CD4-positive, alpha-beta memory T cell (primary cell): Measurements from ENCODE around the gene INPP5A. TPM values are rescaled to one million over a fixed set of nuclear protein-coding genes. Genes with fewer than 3 reads are reported as not detected.

Experiments used
- CTCF ChIA-PET: fragments of 350-600 bp; sonication (Branson Sonifier 250); formaldehyde crosslinking; loops from one replicate; lab custom pipeline; 2021; ENCODE audit warnings: inconsistent platforms; ENCODE audit not compliant: partially characterized antibody; lab: Charles Lee
- POLR2A ChIA-PET: fragments of 350-600 bp; sonication (Branson Sonifier 250); formaldehyde crosslinking; loops from one replicate; lab custom pipeline; 2021; ENCODE audit not compliant: partially characterized antibody; lab: Charles Lee
- DNase-seq, 5 donors: peaks; one replicate each; pipeline versions ENCODE4 v3.0.0 to v3.0.0-alpha.2; 2020 to 2022; ENCODE audit warnings: mixed read lengths in 1 of 5
- H3K27ac ChIP-seq: one replicate; pipeline ENCODE4 v1.7.0; 2013; ENCODE audit warnings: low read depth, low read length
- H3K27me3 ChIP-seq: 2 replicates; pipeline ENCODE4 v1.7.0; 2013; ENCODE audit warnings: mild to moderate bottlenecking, low read length, moderate library complexity; ENCODE audit not compliant: insufficient read depth
- H3K36me3 ChIP-seq: 2 replicates; pipeline ENCODE4 v1.7.0; 2013; ENCODE audit warnings: mild to moderate bottlenecking, low read length, moderate library complexity; ENCODE audit not compliant: insufficient read depth
- H3K4me1 ChIP-seq: 2 replicates; pipeline ENCODE4 v1.7.0; 2013; ENCODE audit warnings: mild to moderate bottlenecking, low read length, moderate library complexity; ENCODE audit not compliant: insufficient read depth
- H3K4me3 ChIP-seq, 2 donors: one replicate each; pipeline ENCODE4 v1.7.0; 2013; ENCODE audit warnings: low read length in 2 of 2, mild to moderate bottlenecking in 1 of 2
- H3K9me3 ChIP-seq, 2 donors: one replicate each; pipeline ENCODE4 v1.7.0; 2013; ENCODE audit warnings: low read length in 2 of 2, control low read depth in 1 of 2; ENCODE audit not compliant: control insufficient read depth in 1 of 2
- H3K27ac Mint-ChIP-seq, 7 donors: one replicate each; pipeline ENCODE4 v1.8.0; 2020 to 2021; ENCODE audit warnings: mixed read lengths in 7 of 7, mild to moderate bottlenecking in 6 of 7, inconsistent platforms in 3 of 7, moderate library complexity in 3 of 7
- H3K27me3 Mint-ChIP-seq, 2 donors: one replicate each; pipeline ENCODE4 v1.8.0; 2020 to 2021; ENCODE audit warnings: mixed read lengths in 2 of 2
- H3K36me3 Mint-ChIP-seq, 2 donors: one replicate each; pipeline ENCODE4 v1.8.0; 2020 to 2021; ENCODE audit warnings: mixed read lengths in 2 of 2, inconsistent platforms in 1 of 2, mild to moderate bottlenecking in 1 of 2
- H3K4me1 Mint-ChIP-seq, 4 donors: one replicate each; pipeline ENCODE4 v1.8.0; 2020 to 2021; ENCODE audit warnings: mixed read lengths in 4 of 4, mild to moderate bottlenecking in 1 of 4
- H3K4me3 Mint-ChIP-seq, 8 donors: one replicate each; pipeline ENCODE4 v1.8.0; 2020 to 2021; ENCODE audit warnings: mixed read lengths in 8 of 8, mild to moderate bottlenecking in 7 of 8, moderate library complexity in 6 of 8, inconsistent platforms in 3 of 8
- H3K9me3 Mint-ChIP-seq, 8 donors: one replicate each; pipeline ENCODE4 v1.8.0; 2020 to 2021; ENCODE audit warnings: mixed read lengths in 8 of 8, mild to moderate bottlenecking in 5 of 8, inconsistent platforms in 3 of 8, moderate library complexity in 1 of 8
- intact Hi-C: fragments of 100-400 bp; cut with micrococcal nuclease; formaldehyde crosslinking; loops from one replicate; pipeline ENCODE4 v1.15.1; 2023
- polyA plus RNA-seq, 2 donors: library from polyadenylated mRNA; unstranded; fragments of 300-500 nt; fragmentation: Illumina TruSeq; gene quantifications; one replicate each; pipeline ENCODE4 v1.2.3, GENCODE V29; 2021
- total RNA-seq, 2 experiments: library from RNA; stranded (reverse); gene quantifications; one replicate each; pipeline ENCODE4 v1.2.3, GENCODE V29; 2021

Gene INPP5A
- total and polyA plus RNA-seq, 4 experiments from 2014 or later: 0.61 to 19.3 (median 10.8) TPM

GRCh38 chr10:132651511-132652029, 114.0 kb downstream of the INPP5A start:
- H3K4me3 Mint-ChIP-seq: no peak overlapping the region
- intact Hi-C loops: no loop called here
- H3K27ac ChIP-seq: no peak overlapping the region
- no peaks in the 10 kb centered on the region for H3K36me3 ChIP-seq
- no peaks in the 10 kb centered on the region for H3K9me3 ChIP-seq
- H3K27me3 ChIP-seq: no peaks in the 10 kb centered on the region
- CTCF ChIA-PET: interaction anchor here (1.0 kb wide), 1 partner anchor 9 kb away, joined by 3 read pairs; no protein-coding TSS in a partner anchor
- no peaks in the 10 kb centered on the region for H3K9me3 Mint-ChIP-seq
- H3K27ac Mint-ChIP-seq: no peak overlapping the region
- H3K36me3 Mint-ChIP-seq: peaks cover 25 to 28% of the 10 kb centered on the region in 2 donors
- H3K4me1 Mint-ChIP-seq: peaks cover 0 to 5% (median 5%) of the 10 kb centered on the region in 4 donors
- DNase-seq: no peak
- POLR2A ChIA-PET: no interaction called here
- H3K27me3 Mint-ChIP-seq: no peaks in the 10 kb centered on the region
- no peak overlapping the region for H3K4me3 ChIP-seq
- H3K4me1 ChIP-seq: no peaks in the 10 kb centered on the region

- Histone ChIP-seq H3K4me1 (no peaks in the 10 kb centered on the region), H3K9me3 (no peaks in the 10 kb centered on the region), H3K4me3 (no peak overlapping the region), H3K27ac (no peak overlapping the region), H3K27me3 (no peaks in the 10 kb centered on the region), H3K36me3 (no peaks in the 10 kb centered on the region)
- Mint-ChIP-seq H3K36me3 (peaks cover 22 to 24% of the 10 kb centered on the region in 2 donors), H3K4me3 (no peak overlapping the region), H3K27me3 (no peaks in the 10 kb centered on the region), H3K4me1 (peaks cover 0 to 5% (median 5%) of the 10 kb centered on the region in 4 donors), H3K9me3 (no peaks in the 10 kb centered on the region), H3K27ac (peak overlapping the region in 2 of 7 donors; percentile 74 to 85)
- intact Hi-C loops: no loop called here
- DNase-seq: no peak
- ChIA-PET CTCF (interaction anchor here (1.0 kb wide), 1 partner anchor 10 kb away, joined by 3 read pairs; no protein-coding TSS in a partner anchor), POLR2A (no interaction called here)
Measured at GRCh38 chr10:132652446-132652845, 114.9 kb downstream of the INPP5A start.

- H3K36me3 ChIP-seq: no peaks in the 10 kb centered on the region
Measured at GRCh38 chr10:132652936-132653590, 115.5 kb downstream of the INPP5A start.

GRCh38 chr10:132653721-132654120, 116.1 kb downstream of the INPP5A start:
- H3K9me3 ChIP-seq: no peaks in the 10 kb centered on the region
- Mint-ChIP-seq H3K9me3 (no peaks in the 10 kb centered on the region), H3K36me3 (peaks cover 20 to 24% of the 10 kb centered on the region in 2 donors), H3K27me3 (no peaks in the 10 kb centered on the region), H3K4me3 (no peak overlapping the region), H3K27ac (no peak overlapping the region), H3K4me1 (peaks cover 0 to 5% (median 4%) of the 10 kb centered on the region in 4 donors)
- DNase-seq: no peak
- CTCF ChIA-PET: interaction anchor here (1.3 kb wide), 1 partner anchor 10 kb away, joined by 3 read pairs; no protein-coding TSS in a partner anchor
- POLR2A ChIA-PET: no interaction called here
- no peaks in the 10 kb centered on the region for H3K36me3 ChIP-seq
- H3K4me3 ChIP-seq: no peak overlapping the region
- intact Hi-C loops: no loop called here
- no peak overlapping the region for H3K27ac ChIP-seq
- no peaks in the 10 kb centered on the region for H3K27me3 ChIP-seq
- H3K4me1 ChIP-seq: no peaks in the 10 kb centered on the region

More at GRCh38 chr10:132652936-132653590, 115.5 kb downstream of the INPP5A start:
- Mint-ChIP-seq H3K9me3 (no peaks in the 10 kb centered on the region), H3K4me3 (no peak overlapping the region), H3K4me1 (peaks cover 0 to 5% (median 5%) of the 10 kb centered on the region in 4 donors), H3K27me3 (no peaks in the 10 kb centered on the region), H3K27ac (no peak overlapping the region), H3K36me3 (peaks cover 21 to 27% of the 10 kb centered on the region in 2 donors)
- Histone ChIP-seq H3K27me3 (no peaks in the 10 kb centered on the region), H3K9me3 (no peaks in the 10 kb centered on the region), H3K4me3 (no peak overlapping the region), H3K27ac (no peak overlapping the region), H3K4me1 (no peaks in the 10 kb centered on the region)
- intact Hi-C loops: no loop called here
- ChIA-PET CTCF (interaction anchor here (1.0 kb wide), 1 partner anchor 11 kb away, joined by 3 read pairs; no protein-coding TSS in a partner anchor), POLR2A (no interaction called here)
- no peak for DNase-seq

GRCh38 chr10:132654121-132654571, 116.6 kb downstream of the INPP5A start:
- CTCF ChIA-PET: interaction anchor here (0.7 to 1.8 kb wide), 5 partner anchors 10 to 174 kb away, joined by 3 to 7 read pairs (median 4); no protein-coding TSS in a partner anchor

GRCh38 chr10:132654708-132655661, 117.4 kb downstream of the INPP5A start:
- intact Hi-C loops: no loop called here

More at GRCh38 chr10:132654121-132654571, 116.6 kb downstream of the INPP5A start:
- intact Hi-C loops: no loop called here
- H3K9me3 Mint-ChIP-seq: no peaks in the 10 kb centered on the region
- no peak overlapping the region for H3K4me3 Mint-ChIP-seq
- H3K36me3 Mint-ChIP-seq: peaks cover 16 to 22% of the 10 kb centered on the region in 2 donors
- H3K27me3 Mint-ChIP-seq: no peaks in the 10 kb centered on the region
- DNase-seq: no peak
- POLR2A ChIA-PET: no interaction called here
- Histone ChIP-seq H3K36me3 (no peaks in the 10 kb centered on the region), H3K9me3 (no peaks in the 10 kb centered on the region), H3K27ac (no peak overlapping the region), H3K27me3 (no peaks in the 10 kb centered on the region), H3K4me3 (no peak overlapping the region), H3K4me1 (no peaks in the 10 kb centered on the region)
- peaks cover 0 to 5% (median 4%) of the 10 kb centered on the region in 4 donors for H3K4me1 Mint-ChIP-seq
- no peak overlapping the region for H3K27ac Mint-ChIP-seq

More at GRCh38 chr10:132654708-132655661, 117.4 kb downstream of the INPP5A start:
- H3K9me3 ChIP-seq: no peaks in the 10 kb centered on the region
- H3K27ac ChIP-seq: no peak overlapping the region
- H3K4me1 ChIP-seq: no peaks in the 10 kb centered on the region
- Mint-ChIP-seq H3K9me3 (no peaks in the 10 kb centered on the region), H3K4me1 (peaks cover 0 to 5% (median 4%) of the 10 kb centered on the region in 4 donors), H3K27me3 (no peaks in the 10 kb centered on the region), H3K4me3 (no peak overlapping the region), H3K27ac (peak overlapping the region in 2 of 7 donors; percentile 37 to 44), H3K36me3 (peaks cover 18 to 23% of the 10 kb centered on the region in 2 donors)
- ChIA-PET CTCF (interaction anchor here (0.7 to 1.8 kb wide), 5 partner anchors 9 to 174 kb away, joined by 3 to 7 read pairs (median 4); no protein-coding TSS in a partner anchor), POLR2A (no interaction called here)
- no peaks in the 10 kb centered on the region for H3K36me3 ChIP-seq
- H3K4me3 ChIP-seq: no peak overlapping the region
- peak in 4 of 5 donors; percentile 29 to 42 (median 36) for DNase-seq
- H3K27me3 ChIP-seq: no peaks in the 10 kb centered on the region
